ENCODE results near the gene IRF7.

The IRF7 gene

DNA sequence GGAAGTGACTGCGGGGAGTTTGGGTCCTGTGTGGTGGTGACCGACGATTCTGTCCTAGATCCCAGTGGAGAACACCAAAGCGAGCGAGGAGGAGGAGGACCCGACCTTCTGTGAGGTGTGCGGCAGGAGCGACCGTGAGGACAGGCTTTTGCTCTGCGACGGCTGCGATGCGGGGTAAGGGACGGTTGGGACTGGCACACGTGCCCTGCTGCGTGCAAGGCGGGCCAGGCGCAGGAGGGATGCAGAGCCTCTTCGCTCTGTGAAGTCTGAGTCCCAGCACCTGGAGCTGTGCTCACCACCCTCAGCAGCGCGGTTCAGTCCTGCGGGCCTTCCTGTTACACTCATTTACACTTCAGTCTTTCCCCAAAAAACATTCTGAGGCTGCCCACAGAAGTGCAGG, 23.2 kb downstream of the IRF7 start:
- H3F3A ChIP-seq (ENCODE audit: insufficient read depth, low read length), result no peaks in the 10 kb centered on the region
- H3K9me2 ChIP-seq (replicated peaks; ENCODE audit: insufficient read depth, low read length), result no peaks in the 10 kb centered on the region
- peaks cover 80% of the 10 kb centered on the region for H3K79me2 ChIP-seq (ENCODE audit: low read length)
- no peak overlapping the region for H3K4me3 ChIP-seq (ENCODE audit: low read length)
- H3K27me3 ChIP-seq (replicated peaks; ENCODE audit: insufficient read depth, low read length), result no peaks in the 10 kb centered on the region
- H3K36me3 ChIP-seq (replicated peaks; ENCODE audit: insufficient read depth, low read length), result peaks cover 18% of the 10 kb centered on the region
- TF ChIP-seq EZH2 (optimal IDR thresholded peaks at IDR 0.05; ENCODE audit: low read depth, low read length) (no peak), EZH2phosphoT487 (IDR thresholded peaks at IDR 0.05; ENCODE audit: low read length) (no peak)
- TF ChIP-seq, protein P1, sequence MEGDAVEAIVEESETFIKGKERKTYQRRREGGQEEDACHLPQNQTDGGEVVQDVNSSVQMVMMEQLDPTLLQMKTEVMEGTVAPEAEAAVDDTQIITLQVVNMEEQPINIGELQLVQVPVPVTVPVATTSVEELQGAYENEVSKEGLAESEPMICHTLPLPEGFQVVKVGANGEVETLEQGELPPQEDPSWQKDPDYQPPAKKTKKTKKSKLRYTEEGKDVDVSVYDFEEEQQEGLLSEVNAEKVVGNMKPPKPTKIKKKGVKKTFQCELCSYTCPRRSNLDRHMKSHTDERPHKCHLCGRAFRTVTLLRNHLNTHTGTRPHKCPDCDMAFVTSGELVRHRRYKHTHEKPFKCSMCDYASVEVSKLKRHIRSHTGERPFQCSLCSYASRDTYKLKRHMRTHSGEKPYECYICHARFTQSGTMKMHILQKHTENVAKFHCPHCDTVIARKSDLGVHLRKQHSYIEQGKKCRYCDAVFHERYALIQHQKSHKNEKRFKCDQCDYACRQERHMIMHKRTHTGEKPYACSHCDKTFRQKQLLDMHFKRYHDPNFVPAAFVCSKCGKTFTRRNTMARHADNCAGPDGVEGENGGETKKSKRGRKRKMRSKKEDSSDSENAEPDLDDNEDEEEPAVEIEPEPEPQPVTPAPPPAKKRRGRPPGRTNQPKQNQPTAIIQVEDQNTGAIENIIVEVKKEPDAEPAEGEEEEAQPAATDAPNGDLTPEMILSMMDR (IDR thresholded peaks at IDR 0.05; ENCODE audit: low read length), result no peak
- H3K4me1 ChIP-seq (ENCODE audit: low read length), result no peaks in the 10 kb centered on the region
- DNase-seq, result no peak
- H3K9me3 ChIP-seq (replicated peaks; ENCODE audit: insufficient read depth, low read length), result no peaks in the 10 kb centered on the region
- no peaks in the 10 kb centered on the region for H4K20me1 ChIP-seq (ENCODE audit: insufficient read depth, low read length)
- H3K4me2 ChIP-seq (ENCODE audit: low read depth, low read length), result no peak overlapping the region
- H3K27ac ChIP-seq (ENCODE audit: low read length), result no peak overlapping the region
- no peak overlapping the region for H3K9ac ChIP-seq (ENCODE audit: low read length)
- no peak overlapping the region for H2AFZ ChIP-seq (ENCODE audit: low read length)

DNA sequence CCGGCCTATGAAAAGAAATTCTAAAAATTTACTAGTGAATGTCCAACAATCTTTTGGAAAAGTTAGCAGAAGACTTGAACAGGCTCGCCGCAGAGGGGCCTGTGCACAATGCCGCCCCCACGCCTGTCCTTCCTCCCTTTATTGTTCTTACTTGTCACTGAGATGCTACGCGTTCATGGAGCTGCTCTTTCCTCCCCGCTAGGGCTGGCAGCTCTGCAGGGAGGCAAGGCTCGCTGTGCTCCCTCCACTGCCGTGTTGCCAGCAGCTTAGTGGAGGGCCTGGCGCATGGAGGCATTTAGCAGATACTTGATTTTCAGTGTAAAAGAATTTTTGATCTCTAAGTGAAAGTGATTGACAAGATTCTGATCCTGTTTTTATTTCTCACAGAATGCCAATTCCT, 24.8 kb downstream of the IRF7 start:
- peaks cover 81% of the 10 kb centered on the region for H3K79me2 ChIP-seq (ENCODE audit: low read length)
- DNase-seq, result no peak
- no peaks in the 10 kb centered on the region for H3K9me2 ChIP-seq (replicated peaks; ENCODE audit: insufficient read depth, low read length)
- H3K27ac ChIP-seq (ENCODE audit: low read length), result no peak overlapping the region
- no peak overlapping the region for H3K9ac ChIP-seq (ENCODE audit: low read length)
- H3K27me3 ChIP-seq (replicated peaks; ENCODE audit: insufficient read depth, low read length), result no peaks in the 10 kb centered on the region
- H3K4me1 ChIP-seq (ENCODE audit: low read length), result no peaks in the 10 kb centered on the region
- no peak overlapping the region for H3K4me2 ChIP-seq (ENCODE audit: low read depth, low read length)
- TF ChIP-seq, protein P1 (IDR thresholded peaks at IDR 0.05; ENCODE audit: low read length), result no peak
- TF ChIP-seq EZH2phosphoT487 (IDR thresholded peaks at IDR 0.05; ENCODE audit: low read length) (no peak), EZH2 (optimal IDR thresholded peaks at IDR 0.05; ENCODE audit: low read depth, low read length) (no peak)
- H3F3A ChIP-seq (ENCODE audit: insufficient read depth, low read length), result no peaks in the 10 kb centered on the region
- 0 out of 2 replicates have a peak, but pooled peaks cover 3% of the 10 kb centered on the region for H4K20me1 ChIP-seq (ENCODE audit: insufficient read depth, low read length)
- H3K4me3 ChIP-seq (ENCODE audit: low read length), result no peak overlapping the region
- H3K9me3 ChIP-seq (replicated peaks; ENCODE audit: insufficient read depth, low read length), result no peaks in the 10 kb centered on the region
- H2AFZ ChIP-seq (ENCODE audit: low read length), result no peak overlapping the region
- H3K36me3 ChIP-seq (replicated peaks; ENCODE audit: insufficient read depth, low read length), result peaks cover 21% of the 10 kb centered on the region

DNA sequence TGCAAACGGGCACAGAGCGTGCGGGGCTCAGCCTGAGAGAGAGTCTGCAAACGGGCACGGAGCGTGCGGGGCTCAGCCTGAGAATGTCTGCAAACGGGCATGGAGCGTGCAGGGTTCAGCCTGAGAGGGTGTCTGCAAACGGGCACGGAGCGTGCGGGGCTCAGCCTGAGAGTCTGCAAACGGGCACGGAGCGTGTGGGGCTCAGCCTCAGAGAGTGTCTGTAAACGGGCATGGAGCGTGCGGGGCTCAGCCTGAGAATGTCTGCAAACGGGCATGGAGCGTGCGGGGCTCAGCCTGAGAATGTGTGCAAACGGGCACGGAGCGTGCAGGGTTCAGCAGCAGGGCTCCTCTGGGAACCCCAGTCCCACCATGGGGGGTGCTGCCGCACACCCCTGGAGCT, 26.0 kb downstream of the IRF7 start:
- H4K20me1 ChIP-seq (ENCODE audit: insufficient read depth, low read length), result 0 out of 2 replicates have a peak, but pooled peaks cover 3% of the 10 kb centered on the region
- no peaks in the 10 kb centered on the region for H3K27me3 ChIP-seq (replicated peaks; ENCODE audit: insufficient read depth, low read length)
- peaks cover 71% of the 10 kb centered on the region for H3K79me2 ChIP-seq (ENCODE audit: low read length)
- H3K27ac ChIP-seq (ENCODE audit: low read length), result no peak overlapping the region
- DNase-seq, result no peak
- H3K4me1 ChIP-seq (ENCODE audit: low read length), result no peaks in the 10 kb centered on the region
- peaks cover 21% of the 10 kb centered on the region for H3K36me3 ChIP-seq (replicated peaks; ENCODE audit: insufficient read depth, low read length)
- no peak for TF ChIP-seq EZH2phosphoT487 (IDR thresholded peaks at IDR 0.05; ENCODE audit: low read length)
- TF ChIP-seq, protein P1 (IDR thresholded peaks at IDR 0.05; ENCODE audit: low read length), result no peak
- TF ChIP-seq EZH2 (optimal IDR thresholded peaks at IDR 0.05; ENCODE audit: low read depth, low read length), result no peak
- no peak overlapping the region for H3K9ac ChIP-seq (ENCODE audit: low read length)
- no peaks in the 10 kb centered on the region for H3K9me3 ChIP-seq (replicated peaks; ENCODE audit: insufficient read depth, low read length)
- no peak overlapping the region for H3K4me3 ChIP-seq (ENCODE audit: low read length)
- H3K9me2 ChIP-seq (replicated peaks; ENCODE audit: insufficient read depth, low read length), result no peaks in the 10 kb centered on the region
- no peak overlapping the region for H2AFZ ChIP-seq (ENCODE audit: low read length)
- no peaks in the 10 kb centered on the region for H3F3A ChIP-seq (ENCODE audit: insufficient read depth, low read length)
- H3K4me2 ChIP-seq (ENCODE audit: low read depth, low read length), result no peak overlapping the region
